ENCODE measurements around the gene PDZRN4.
"Not testable (repeated sequence)": the region's sequence is repeated elsewhere in the genome, so short reads cannot be mapped to it uniquely, and the experiment has no call there.

PDZRN4 gene

DNA sequence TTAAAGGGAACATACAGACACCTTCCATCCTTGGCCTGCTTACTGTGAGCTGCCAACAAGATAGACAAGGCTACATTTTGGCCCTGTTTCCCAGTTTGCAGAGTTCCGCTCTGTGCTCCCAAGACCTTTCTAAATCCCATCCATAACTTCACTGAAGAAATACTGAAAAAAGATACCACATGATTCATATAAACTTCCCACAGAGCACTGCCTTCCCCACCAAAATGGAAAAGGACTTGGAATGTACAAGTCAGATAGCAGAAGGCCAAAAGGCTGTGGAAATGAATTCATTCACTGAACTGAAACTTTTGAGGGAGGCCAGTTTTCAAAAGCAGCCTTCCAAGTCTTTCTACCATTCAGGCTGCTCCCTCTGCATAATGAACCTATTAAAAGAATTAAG, 29.6 kb downstream of the PDZRN4 start:
- DNase-seq (ENCODE audit: low read depth): no peak

- no peak for DNase-seq (ENCODE audit: low read depth)
These were observed 32.8 kb downstream of the PDZRN4 start for GRCh38 chr12:41220931-41221330.

DNA sequence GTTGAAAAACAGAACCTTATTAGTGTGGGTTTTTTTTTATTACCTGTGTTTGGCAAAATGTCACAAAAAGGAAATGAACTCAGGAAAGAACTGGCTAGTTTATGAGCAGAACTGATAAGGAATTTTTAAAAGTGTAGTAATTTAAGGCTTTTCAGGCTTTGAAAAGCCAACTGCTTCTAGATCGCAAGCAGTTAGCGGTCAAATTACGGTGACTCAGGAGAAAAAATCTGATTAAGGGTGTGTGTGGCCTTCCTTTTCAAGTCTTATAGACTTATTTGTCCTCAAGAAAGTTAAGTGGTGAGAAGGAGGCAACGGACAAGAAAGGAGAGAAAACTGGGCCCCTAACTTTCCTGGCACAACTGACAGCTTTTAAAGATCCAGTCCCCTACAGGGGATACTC, 33.4 kb downstream of the PDZRN4 start:
- no peak for DNase-seq (ENCODE audit: low read depth)

DNA sequence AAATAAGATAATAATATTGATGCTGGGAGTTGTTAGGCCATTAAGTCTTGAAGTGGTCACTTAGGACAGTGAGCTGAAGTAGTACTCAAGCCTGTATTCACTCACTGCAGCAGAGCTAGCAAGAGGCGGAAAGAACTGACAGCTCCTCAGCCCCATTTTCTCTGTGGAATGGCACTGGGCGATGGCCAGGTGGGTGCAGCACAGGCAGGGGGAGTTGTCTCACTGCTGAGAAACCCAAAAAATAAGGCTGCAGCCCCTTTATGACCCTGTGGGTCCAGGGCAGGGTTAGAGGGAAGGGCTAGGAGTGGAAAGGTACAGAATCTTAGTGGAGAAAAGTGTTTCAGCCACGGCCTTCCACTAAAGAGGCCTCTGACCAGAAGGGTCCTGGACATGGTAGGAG, 35.5 kb downstream of the PDZRN4 start:
- DNase-seq (ENCODE audit: low read depth): no peak

- no peak for DNase-seq (ENCODE audit: low read depth)
These were observed 35.9 kb downstream of the PDZRN4 start for GRCh38 chr12:41224066-41224465.

- no peak for DNase-seq (ENCODE audit: low read depth)
These were observed 37.1 kb downstream of the PDZRN4 start for GRCh38 chr12:41225179-41225578.

DNA sequence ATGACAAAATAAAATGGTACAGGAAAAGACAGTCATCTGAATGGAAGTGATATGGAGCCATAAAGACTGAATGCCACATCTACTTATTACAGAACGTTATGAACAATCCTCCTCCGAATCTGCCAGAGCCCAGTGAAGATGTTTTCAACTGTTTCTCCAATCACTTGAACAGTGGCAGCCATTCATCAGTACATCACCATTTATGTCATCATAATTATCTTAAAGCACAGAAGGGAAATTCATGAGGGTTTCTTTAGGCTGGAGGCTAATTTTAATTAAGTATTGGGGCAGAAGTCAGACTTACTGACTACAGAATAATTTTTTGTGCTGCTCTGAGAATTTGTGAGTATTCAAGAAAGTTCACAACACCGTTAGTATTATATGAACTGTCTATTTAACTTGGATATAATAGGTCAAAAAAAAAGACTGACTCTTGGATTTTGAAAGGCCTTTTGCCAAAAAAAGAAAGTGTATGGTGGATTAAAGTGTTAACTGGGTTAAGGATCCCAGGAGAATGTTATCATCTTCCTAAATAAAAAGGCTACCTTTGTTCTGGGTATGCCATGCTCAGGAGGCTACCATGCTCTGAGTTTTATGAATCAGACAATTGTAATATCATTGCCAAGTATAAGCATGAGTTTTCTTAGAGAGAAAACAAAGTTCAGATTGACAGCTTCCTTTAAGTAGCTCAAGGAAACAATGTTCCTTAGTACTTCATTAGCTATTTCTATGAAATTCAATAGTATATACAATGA, 40.1 kb downstream of the PDZRN4 start:
- DNase-seq (ENCODE audit: low read depth): no peak

DNA sequence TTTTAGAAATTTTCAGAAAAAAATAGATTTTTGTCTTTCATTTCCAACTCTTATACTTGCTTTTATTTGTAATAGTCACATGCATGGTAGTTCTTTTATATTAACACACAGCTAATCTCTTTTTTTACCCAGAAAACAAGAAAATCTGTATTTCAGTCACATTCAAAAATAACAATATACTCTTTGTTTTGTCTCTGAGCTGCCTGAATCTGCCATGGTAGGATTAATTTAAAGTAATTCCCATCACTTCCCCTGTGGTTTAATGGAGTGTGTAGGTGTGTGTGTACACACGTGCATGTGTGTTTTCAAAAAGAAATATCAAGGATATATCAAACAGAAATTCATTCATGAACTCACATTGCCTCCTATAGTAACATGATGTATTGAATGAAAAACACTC, 42.6 kb downstream of the PDZRN4 start:
- no peak for DNase-seq (ENCODE audit: low read depth)

- DNase-seq (ENCODE audit: low read depth): no peak
These were observed 46.6 kb downstream of the PDZRN4 start for GRCh38 chr12:41234692-41235091.

GRCh38 chr12:41242603-41243002, 54.5 kb downstream of the PDZRN4 start:
- no peak for DNase-seq (ENCODE audit: low read depth)

DNA sequence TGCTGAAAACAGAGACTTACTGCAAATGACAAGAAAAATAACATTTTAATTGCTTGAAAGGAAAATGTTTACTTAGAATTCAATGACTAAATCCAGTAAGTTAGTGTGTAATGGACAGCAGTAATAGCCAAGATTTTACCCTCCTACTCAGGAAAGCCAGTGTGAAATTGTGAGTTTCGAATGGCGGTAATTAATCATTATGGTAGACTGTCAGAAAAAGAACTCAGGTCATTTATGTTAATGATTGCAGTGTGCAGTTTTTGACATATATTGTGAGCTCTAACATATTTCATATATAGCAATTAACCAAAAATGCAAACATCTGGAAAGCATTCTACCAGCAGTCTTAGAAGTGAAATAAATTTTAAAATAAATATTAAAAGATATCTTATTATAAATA, 60.3 kb downstream of the PDZRN4 start:
- DNase-seq (ENCODE audit: low read depth): no peak

- no peak for DNase-seq (ENCODE audit: low read depth)
These were observed 62.6 kb downstream of the PDZRN4 start for GRCh38 chr12:41250748-41251147.

DNA sequence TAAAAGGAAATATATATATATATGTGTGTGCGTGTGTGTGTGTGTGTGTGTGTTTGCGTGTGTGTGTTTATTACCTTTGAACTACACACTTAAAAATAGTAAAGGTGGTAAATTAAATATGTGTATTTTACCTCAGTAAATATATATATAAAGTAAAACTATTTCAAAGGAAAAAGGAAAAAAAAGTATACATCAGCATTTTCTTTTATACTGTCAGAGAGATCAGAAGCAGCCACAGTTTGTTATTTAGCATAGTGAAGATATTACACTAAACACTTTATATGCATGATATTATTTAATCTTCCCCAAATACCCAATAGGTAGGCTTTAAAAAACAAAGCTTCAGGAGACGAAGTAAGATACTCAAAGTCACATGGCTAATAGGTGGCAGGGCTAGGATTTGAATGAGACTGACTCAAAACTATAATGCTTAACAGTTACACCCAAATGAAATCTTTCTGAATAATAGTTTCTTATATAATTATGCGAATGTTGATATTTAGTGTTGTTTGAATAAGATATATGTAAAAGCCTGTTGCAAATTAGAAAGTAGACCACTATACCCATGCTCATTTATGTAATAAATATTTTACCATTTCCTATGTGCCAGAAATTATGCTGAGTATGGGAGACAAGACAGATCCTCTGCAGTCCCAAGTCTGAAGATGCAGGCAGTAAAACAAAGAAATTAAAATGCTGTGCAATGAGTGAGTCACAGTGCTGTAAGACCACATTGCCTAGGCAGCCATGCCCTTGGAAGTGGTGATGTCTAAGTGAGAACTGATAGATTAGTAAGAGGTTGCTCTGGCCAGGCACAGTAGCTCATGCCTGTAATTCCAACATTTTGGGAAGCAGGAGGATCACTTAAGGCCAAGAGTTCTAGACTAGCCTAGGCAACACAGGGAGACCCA, 66.1 kb downstream of the PDZRN4 start:
- DNase-seq (ENCODE audit: low read depth): no peak

DNA sequence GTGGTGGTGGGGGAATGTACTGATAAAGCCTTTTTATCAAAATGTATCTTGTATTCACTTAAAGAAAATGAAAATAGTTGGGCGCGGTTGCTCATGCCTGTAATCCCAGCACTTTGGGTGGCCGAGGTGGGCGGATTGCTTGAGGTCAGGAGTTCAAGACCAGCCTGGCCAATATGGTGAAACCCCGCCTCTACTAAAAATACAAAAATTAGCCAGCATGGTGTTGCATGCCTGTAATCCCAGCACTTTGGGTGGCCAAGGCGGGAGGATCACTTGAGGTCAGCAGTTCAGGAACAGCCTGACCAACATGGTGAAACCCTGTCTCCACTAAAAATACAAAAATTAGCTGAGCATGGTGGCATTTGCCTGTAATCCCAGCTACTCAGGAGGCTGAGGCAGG, 75.1 kb downstream of the PDZRN4 start:
- not testable (repeated sequence) for DNase-seq (ENCODE audit: low read depth)

GRCh38 chr12:41264281-41264680, 76.2 kb downstream of the PDZRN4 start:
- no peak for DNase-seq (ENCODE audit: low read depth)

- no peak for DNase-seq (ENCODE audit: low read depth)
These were observed 80.9 kb downstream of the PDZRN4 start for GRCh38 chr12:41269056-41269455.

DNA sequence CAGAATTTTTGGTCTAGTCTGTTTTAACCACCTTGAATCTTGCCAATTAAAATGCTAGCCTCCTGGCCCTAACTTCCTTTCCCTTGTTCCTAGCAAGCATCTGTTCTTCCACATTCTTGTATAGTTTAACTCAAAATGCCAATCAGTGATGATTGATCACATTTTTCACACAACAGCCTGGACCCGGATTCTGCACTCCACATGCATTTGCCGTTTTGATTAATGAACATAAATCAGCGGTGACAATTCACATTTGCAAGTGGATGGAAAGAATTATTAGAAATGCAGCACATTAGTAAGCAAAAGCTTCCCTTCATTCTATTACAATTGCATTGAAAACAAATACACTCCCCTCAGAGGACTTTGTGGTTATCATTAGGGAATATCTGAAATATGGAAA, 83.4 kb downstream of the PDZRN4 start:
- no peak for DNase-seq (ENCODE audit: low read depth)

DNA sequence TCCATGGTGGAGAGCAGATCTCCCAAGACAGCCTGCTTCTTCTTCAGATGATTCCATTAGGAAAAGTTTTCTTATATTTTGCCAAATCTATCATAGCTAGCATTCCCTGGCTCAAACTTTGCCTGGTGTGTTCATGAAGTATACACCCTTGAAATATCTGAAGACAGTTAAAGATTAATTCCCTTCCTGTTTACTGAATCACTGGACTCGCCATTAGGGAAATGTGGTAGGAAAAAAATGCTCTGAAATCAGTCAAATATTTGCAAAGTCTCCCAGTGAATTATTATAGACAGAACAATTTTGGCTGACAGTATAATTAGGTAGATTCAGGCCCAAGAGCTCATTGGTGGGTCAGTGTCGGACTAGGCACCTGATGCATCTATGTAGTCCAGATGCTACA, 86.5 kb downstream of the PDZRN4 start:
- no peak for DNase-seq (ENCODE audit: low read depth)

DNA sequence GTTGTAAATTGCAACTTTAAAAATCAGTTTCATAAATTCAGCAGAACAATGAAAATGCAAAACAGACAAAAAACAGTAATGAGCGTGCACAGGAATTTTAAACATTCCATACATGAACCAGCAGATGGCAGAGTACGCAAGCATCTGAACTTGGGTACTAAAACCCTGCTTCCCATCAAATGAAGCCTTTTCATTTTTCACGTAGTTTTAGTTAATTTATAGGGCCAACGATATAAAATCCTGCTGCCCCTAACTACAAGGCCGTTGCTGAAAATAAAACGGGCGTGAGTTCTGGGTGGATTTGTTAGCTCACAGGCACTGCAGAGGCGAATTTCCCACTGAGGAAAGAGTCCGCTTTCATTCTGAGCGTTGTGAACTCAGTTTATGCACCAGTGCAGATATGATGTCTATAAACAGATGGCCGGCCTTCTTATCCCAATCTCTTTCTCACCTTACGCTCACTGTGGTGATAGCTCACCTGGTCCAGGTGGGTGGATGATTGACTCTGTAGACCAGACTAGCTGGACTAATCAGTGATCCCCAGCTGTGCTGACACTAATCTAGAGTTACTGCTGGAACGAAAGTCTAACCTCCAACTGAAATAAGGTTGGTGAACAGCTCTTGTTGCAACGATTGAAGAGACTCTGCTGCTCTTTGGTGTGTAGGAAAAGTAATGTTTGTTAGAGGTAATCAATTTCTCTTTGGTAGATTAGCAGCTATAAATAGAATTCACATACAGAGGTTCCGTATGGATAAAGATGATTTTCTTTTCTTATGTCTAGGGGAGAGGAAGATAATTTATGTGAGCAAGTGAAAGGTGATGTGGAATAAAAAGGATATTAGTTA, 89.2 kb downstream of the PDZRN4 start:
- no peak for DNase-seq (ENCODE audit: low read depth)

DNA sequence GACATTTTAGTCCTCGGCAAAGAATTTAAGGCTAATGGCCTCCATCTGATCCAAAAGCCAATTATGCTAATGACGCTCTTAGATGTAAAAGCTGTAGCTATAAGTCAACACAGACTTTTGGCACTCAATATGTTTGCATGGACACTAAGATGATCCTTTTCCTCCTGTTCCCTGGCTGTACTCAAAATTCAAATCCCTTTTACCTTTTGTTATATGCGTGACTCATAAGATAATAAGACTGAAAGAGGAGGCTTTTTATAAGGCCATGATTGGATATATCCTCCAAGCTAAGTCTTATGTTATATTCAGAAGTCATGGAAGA, 89.8 kb downstream of the PDZRN4 start:
- no peak for DNase-seq (ENCODE audit: low read depth)

DNA sequence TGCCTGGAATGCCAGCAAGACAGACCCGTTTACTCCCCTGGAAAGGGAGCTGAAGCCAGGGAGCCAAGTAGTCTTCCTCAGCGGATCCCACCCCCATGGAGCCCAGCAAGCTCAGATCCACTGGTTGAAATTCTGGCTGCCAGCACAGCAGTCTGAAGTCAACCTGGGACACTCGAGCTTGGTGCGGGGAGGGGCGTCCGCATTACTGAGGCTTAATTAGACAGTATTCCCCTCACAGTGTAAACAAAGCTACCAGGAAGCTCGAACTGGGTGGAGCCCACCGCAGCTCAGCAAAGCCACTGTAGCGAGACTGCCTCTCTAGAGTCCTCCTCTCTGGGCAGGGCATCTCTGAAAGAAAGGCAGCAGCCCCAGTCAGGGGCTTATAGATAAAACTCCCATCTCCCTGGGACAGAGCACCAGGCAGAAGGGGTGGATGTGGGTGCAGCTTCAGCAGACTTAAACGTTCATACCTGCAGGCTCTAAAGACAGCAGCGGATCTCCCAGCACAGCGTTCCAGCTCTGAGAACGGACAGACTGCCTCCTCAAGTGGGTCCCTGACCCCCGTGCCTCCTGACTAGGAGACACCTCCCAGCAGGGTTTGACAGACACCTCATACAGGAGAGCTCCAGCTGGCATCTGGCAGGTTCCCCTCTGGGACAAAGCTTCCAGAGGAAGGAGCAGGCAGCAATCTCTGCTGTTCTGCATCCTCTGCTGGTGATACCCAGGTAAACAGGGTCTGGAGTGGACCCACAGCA, 92.4 kb downstream of the PDZRN4 start:
- not testable (repeated sequence) for DNase-seq (ENCODE audit: low read depth)

GRCh38 chr12:41285470-41285869, 97.3 kb downstream of the PDZRN4 start:
- not testable (repeated sequence) for DNase-seq (ENCODE audit: low read depth)

Data from activated T-helper 9 cell treated with anti-CD3 and anti-CD28 coated beads, Interleukin-2, amount 50 U/mL, for 16 hours (primary cell).